Muscle of leg (tissue), 11 donors: Measurements from ENCODE around the gene STK32C. TPM values are rescaled to one million over a fixed set of nuclear protein-coding genes. Genes with fewer than 3 reads are reported as not detected.

ENCODE experiments used
- DNase-seq: peaks from one replicate; pipeline ENCODE4 v3.0.0; 2013
- H3K27ac ChIP-seq: one replicate; pipeline ENCODE4 v1.5.1; 2013; ENCODE audit warnings: mild to moderate bottlenecking, low read length, control low read depth
- H3K27me3 ChIP-seq: one replicate; pipeline ENCODE4 v1.6.1; 2013; ENCODE audit warnings: low read length; ENCODE audit not compliant: control insufficient read depth, insufficient read depth
- H3K36me3 ChIP-seq: one replicate; pipeline ENCODE4 v1.6.1; 2013; ENCODE audit warnings: low read length; ENCODE audit not compliant: control insufficient read depth, insufficient read depth
- H3K4me1 ChIP-seq: one replicate; pipeline ENCODE4 v1.6.1; 2013; ENCODE audit warnings: low read length; ENCODE audit not compliant: control insufficient read depth, insufficient read depth
- H3K4me3 ChIP-seq: one replicate; pipeline ENCODE4 v1.5.1; 2013; ENCODE audit warnings: low read length, control low read depth
- H3K9me3 ChIP-seq: replicated peaks from 2 replicates; pipeline ENCODE4 v1.6.1; 2013; ENCODE audit warnings: low read depth, low read length; ENCODE audit not compliant: control insufficient read depth
- WGBS: methylation state at CpG from one replicate; pipeline ENCODE4 v1.1.5; 2013; ENCODE audit warnings: missing lambda C conversion rate; ENCODE audit not compliant: insufficient coverage; 5-methylcytosine and 5-hydroxymethylcytosine counted together
- polyA plus RNA-seq, 8 donors: library from polyadenylated mRNA; unstranded; fragments of 120-200 nt; gene quantifications; one replicate each; pipeline versions ENCODE4 v1.2.1 to v1.2.3, GENCODE V29; 2013; ENCODE audit warnings: inconsistent platforms in 1 of 8, low replicate concordance in 1 of 8; ENCODE audit not compliant: insufficient read length in 8 of 8, insufficient read depth in 1 of 8
- total RNA-seq: library from RNA; stranded (reverse); fragments of 120-200 nt; gene quantifications from one replicate; pipeline ENCODE4 v1.2.4, GENCODE V29; 2013

STK32C gene
- total and polyA plus RNA-seq, 9 donors: 9.4 to 14.7 (median 12.0) TPM

DNA sequence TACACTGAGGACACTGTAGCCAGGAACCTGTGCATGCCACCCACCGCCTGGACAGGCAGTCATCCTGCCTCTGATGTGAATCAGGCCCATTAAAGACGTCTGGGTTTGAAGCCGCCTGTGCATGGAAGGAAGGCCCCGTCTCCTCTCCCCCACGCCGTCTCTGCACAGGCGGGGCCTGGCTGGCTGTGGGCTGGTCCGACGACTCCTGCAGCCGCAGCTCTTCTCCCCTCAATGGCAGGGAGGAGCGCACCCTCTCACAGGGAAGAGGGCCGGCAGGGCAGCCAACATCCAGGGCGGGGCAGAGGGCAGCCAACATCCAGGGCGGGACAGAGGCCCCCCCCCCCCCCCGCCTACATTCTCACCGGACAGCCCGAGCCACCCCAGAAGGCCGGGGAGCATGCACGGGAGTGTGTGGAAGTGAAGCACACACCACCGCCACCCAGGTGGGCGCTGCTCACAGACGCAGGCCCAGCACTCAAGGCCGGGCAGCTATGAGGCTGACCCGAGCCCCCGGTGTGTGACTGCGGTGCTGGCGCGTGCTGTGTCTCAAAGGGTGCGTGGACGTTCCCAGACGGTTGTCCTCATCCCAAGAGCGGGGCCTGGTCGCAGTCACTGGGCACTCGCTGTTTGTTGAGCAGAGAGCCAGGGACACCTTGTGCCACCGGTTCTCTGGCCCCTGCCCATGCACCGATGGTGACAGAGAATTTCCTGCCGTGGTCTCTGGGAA, 101.9 kb downstream of the STK32C start:
- H3K9me3 ChIP-seq: no peaks in the 10 kb centered on the region
- no peak overlapping the region for H3K27ac ChIP-seq
- DNase-seq: no peak
- H3K4me1 ChIP-seq: peaks cover 21% of the 10 kb centered on the region
- H3K36me3 ChIP-seq: no peaks in the 10 kb centered on the region
- H3K27me3 ChIP-seq: no peaks in the 10 kb centered on the region
- 72% methylated on average over 26 of the region's 37 CpGs for WGBS
- no peak overlapping the region for H3K4me3 ChIP-seq

DNA sequence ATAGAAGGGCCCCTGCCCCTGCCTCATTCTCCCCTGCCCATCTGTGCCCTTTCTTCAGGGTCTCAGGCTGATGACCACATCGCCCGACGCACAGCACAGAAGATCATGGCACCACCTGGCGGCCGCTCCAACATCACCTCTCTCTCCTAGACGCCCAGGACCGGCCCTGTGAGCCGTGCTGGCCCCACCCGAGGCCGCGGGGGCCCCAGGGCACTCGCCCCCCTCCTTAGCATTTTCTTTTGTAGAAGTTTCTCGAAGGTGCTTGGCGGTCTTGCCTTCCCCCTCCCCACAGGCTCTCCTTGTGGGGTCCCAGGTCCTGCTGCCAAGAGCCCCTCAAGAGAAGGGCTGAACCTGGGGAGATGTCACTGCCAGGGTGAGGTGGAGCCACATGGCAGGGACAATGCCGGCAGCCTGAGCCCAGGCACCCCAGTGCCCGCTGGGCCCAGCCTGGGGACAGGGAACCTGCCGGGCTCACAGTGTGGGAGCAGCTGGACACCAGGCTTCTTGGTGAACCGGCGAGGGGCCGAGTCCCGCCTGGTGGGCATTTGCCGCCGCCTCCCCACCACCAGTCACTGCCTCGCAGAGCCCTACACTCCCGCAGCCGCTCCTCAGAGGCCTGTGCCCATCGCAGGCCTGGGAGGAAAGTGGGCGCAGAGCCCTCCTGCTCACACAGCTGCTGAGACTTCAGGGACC, 102.8 kb downstream of the STK32C start:
- 83% methylated on average over 25 of the region's 28 CpGs for WGBS
- DNase-seq: no peak
- no peaks in the 10 kb centered on the region for H3K36me3 ChIP-seq
- no peak overlapping the region for H3K4me3 ChIP-seq
- no peak overlapping the region for H3K27ac ChIP-seq
- peaks cover 21% of the 10 kb centered on the region for H3K4me1 ChIP-seq
- H3K9me3 ChIP-seq: no peaks in the 10 kb centered on the region
- H3K27me3 ChIP-seq: no peaks in the 10 kb centered on the region

DNA sequence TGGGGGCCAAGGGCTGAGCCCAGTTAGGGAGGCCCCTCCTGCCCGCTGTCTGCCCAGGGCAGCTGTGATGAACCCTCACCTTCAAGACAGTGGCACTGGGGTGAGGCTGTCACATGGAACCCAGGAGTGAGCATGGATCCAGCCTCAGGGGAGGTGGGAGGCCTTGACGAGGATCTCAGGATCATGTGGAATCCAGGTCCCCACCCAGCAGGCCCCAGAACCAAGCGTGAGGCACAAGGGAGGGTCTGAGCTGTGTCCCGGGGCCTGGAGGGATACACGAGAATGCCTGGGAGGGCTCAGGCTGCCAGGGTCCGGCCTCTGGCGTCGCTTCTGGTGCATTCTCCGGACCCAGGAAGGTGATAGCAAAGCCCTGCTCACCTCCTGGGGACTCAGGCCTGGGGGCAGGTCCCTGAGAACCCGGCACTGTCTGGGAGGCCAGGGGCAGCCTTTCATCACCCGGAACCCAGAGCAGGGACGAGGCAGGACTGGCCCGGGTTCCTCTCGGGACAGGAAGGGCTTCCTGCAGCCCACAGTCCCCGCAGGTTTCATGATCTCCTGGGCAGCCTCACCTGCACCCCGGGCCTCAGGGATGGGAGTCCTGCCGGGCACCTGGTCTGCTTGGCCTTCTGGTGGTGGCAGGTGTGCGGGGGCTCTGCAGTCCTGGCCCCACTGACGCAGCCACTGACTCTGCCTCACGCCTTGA, 103.5 kb downstream of the STK32C start:
- no peaks in the 10 kb centered on the region for H3K36me3 ChIP-seq
- WGBS: 73% methylated on average over 17 of the region's 20 CpGs
- no peaks in the 10 kb centered on the region for H3K27me3 ChIP-seq
- DNase-seq: no peak
- H3K4me1 ChIP-seq: peaks cover 16% of the 10 kb centered on the region
- no peak overlapping the region for H3K27ac ChIP-seq
- no peak overlapping the region for H3K4me3 ChIP-seq
- no peaks in the 10 kb centered on the region for H3K9me3 ChIP-seq

DNA sequence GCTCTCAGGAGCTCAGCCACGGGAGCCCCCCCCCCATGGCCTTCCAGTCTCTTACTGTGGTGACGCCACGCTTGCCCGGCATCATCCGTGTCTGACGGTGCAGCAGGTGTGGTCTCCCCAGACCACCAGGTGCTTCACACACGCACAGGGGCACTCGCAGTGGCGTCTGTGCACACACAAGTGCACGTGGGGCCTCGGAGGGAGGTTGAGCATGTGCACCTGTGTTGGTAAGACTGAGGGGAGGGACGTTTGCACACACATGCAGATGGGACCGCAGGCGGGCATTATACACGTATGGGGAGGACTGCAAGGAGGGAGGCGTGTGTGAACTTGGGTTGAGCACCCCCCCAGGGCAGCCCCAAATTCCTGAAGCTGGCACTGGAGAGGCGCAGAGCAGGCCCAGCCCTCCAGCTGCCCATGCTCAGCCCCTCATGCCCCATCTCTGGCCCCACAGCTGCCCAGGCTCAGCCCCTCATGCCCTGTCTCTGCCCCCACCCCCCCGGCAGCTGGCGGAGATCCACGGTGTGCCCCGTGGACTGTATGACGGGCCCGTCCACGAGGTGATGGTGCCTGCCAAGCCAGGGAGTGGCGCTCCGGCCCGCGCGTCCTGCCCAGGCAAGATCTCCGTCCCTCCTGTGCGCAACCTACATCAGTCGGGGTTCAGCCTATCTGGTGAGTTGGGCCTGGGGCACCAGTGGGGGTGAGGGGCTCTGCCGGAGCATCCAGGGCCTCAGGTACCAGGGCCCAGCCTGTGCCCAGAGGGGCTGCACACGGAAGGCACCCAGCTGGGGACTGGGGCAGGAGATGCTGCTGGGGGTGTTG, 104.3 kb downstream of the STK32C start:
- no peak for DNase-seq
- no peaks in the 10 kb centered on the region for H3K27me3 ChIP-seq
- H3K36me3 ChIP-seq: no peaks in the 10 kb centered on the region
- WGBS: 88% methylated on average over 31 of the region's 34 CpGs
- H3K4me1 ChIP-seq: peaks cover 8% of the 10 kb centered on the region
- H3K9me3 ChIP-seq: no peaks in the 10 kb centered on the region
- no peak overlapping the region for H3K27ac ChIP-seq
- no peak overlapping the region for H3K4me3 ChIP-seq

DNA sequence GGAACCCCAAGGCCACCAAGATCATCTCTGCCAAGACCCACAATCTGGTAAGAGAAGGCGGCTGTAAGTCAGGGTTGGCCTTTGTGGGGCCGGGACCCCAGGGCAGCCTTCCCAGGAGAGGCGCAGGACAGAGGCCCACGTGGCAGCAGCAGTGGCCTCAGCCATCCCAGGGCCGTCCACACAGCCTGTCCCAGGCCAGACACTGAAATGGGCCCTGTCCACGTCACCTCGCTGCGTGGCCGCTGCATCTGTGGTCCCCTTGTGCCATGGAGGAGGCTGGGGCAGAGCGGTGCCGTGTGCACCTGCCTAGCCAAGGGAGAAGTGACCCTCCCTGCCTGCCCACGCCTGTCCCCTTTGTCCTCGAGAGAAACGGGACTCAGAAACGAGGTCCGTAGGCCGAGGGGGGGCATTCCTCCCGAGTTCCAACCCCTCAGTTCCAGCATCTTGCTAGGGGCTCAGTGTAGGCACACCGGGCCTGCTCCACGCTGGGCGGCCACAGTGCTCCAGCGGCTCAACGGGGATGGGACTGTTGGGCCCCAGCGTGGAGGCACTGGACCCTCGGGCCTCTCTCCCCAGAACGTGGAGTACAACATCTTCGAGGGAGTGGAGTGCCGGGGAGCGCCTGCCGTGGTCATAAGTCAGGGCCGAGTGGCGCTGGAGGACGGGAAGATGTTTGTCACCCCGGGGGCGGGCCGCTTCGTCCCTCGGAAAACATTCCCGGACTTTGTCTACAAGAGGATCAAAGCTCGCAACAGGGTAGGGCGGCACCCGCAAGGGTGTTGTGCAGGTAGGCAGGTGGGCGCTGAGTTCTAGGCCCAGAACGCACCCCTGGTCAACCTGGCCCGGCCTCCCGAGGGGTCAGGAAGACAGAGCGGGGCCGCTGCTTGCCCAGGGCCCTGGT, 105.4 kb downstream of the STK32C start:
- Histone ChIP-seq H3K27me3 (no peaks in the 10 kb centered on the region), H3K4me3 (no peak overlapping the region), H3K36me3 (no peaks in the 10 kb centered on the region), H3K9me3 (no peaks in the 10 kb centered on the region), H3K27ac (no peak overlapping the region), H3K4me1 (no peaks in the 10 kb centered on the region)
- 88% methylated on average over 48 of the region's 48 CpGs for WGBS
- DNase-seq: no peak

DNA sequence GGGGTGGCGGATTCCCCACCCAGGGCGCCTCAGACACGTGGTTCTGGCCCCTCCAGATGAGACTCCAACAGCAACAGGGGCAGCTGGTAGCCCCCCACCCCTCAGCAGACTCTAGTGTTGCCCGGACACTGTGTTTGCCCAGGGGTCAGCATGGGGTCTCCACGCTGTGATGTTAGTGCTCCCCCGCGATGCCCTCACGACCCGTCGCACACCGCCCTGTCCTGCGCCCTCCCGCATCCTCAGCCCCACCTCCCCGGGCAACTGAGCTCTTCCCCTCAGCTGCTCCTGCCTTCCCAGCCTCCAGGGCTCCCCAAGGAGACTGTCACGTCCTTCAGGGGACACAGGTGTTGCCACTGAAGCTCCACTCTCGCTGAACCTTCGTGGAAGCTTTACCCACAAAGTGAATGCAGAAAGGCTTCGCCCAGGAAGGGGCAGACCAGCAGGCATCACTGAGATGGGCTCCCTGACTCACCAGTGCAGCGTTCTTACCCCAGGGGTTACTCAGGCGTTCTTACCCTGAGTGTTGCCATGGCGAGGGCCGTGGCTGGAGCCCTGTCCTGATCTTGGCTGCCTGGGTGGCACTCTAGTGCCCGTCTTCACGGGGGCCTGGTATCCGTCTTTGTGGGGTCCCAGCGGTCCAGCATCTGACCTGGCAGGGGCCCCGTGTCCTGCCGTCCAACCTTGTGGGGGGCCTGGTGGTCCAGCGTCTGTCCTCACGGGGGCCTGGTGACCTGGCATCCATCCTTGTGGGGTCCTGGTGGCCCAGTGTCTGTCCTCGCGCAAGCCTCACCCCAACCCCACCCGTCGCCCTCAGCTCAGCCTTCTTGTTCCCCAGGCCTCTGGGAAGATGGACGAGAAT, 106.4 kb downstream of the STK32C start:
- H3K4me1 ChIP-seq: no peaks in the 10 kb centered on the region
- H3K27ac ChIP-seq: no peak overlapping the region
- H3K4me3 ChIP-seq: no peak overlapping the region
- WGBS: 87% methylated on average over 33 of the region's 35 CpGs
- DNase-seq: no peak
- no peaks in the 10 kb centered on the region for H3K9me3 ChIP-seq
- H3K27me3 ChIP-seq: no peaks in the 10 kb centered on the region
- H3K36me3 ChIP-seq: no peaks in the 10 kb centered on the region

DNA sequence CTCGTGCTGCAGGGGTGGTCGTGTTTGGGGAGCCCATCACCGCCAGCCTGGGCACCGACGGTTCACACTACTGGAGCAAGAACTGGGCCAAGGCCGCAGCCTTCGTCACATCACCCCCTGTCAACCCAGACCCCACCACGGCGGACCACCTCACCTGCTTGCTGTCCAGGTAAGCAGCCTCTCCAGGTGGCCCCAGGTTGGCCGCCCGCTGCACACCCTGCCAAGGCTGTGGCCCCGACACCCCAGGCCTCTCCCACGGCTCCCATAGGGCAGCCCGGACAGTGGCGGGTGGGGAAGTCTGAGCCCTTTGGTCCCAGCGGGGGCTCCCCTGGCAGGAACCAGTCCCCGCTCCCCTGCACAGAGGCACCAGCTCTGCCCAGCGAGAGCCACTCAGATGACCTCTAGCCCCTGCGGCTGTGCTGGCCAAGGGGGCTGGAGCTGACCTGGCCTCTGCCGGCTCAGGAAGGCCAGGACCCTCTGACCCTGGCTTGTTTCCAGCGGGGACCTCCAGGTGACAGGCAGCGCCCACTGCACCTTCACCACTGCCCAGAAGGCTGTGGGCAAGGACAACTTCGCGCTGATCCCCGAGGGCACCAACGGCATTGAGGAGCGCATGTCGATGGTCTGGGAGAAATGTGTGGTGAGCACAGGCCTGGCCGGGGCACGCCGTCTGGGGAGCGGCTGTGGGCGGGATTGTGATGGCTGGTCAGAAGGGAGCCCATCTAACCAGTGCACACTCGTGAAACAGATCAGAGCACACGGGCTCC, 107.2 kb downstream of the STK32C start:
- 87% methylated on average over 35 of the region's 35 CpGs for WGBS
- no peak overlapping the region for H3K4me3 ChIP-seq
- no peaks in the 10 kb centered on the region for H3K27me3 ChIP-seq
- no peaks in the 10 kb centered on the region for H3K36me3 ChIP-seq
- H3K9me3 ChIP-seq: no peaks in the 10 kb centered on the region
- DNase-seq: no peak
- H3K27ac ChIP-seq: no peak overlapping the region
- H3K4me1 ChIP-seq: no peaks in the 10 kb centered on the region

DNA sequence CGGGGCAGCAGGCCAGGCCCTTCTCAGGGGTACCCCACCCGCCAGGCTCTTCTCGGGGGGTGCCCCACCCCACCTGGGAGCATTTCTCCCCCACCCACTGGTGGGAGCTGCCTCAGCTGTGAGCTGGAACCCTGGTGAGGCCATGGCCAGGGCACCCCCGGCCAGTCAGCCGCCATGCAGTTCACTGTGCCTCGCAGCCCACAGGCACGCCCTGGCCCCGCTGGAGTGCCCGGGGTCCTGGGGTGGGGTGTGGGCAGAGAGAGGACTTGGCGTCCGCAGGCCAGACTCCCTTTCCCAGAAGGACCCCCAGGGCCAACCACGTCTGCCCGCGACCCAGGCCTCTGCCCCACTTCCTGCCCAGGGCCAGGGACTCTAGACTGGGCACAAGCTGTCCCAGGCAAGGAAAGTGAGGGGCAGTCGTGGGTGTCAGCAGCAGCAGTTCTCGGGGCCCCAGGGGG, 107.9 kb downstream of the STK32C start:
- Histone ChIP-seq H3K4me1 (no peaks in the 10 kb centered on the region), H3K27me3 (no peaks in the 10 kb centered on the region), H3K27ac (no peak overlapping the region), H3K36me3 (no peaks in the 10 kb centered on the region), H3K9me3 (no peaks in the 10 kb centered on the region), H3K4me3 (no peak overlapping the region)
- DNase-seq: no peak
- WGBS: 89% methylated on average over 11 of the region's 16 CpGs
